Panc1 (cell line): ENCODE measurements around the gene ITM2A. TPM values are rescaled to one million over a fixed set of nuclear protein-coding genes. Genes with fewer than 3 reads are reported as not detected.

ENCODE experiments used
- ATAC-seq: fragments of 200-7000 bp; cut with Tn5 transposase; 2 replicates; pipeline ENCODE4 v1.9.1; 2020; ENCODE audit warnings: mild to moderate bottlenecking, moderate library complexity
- BruUV-seq: library from RNA; stranded (reverse); fragments of 400-500 nt; replicated peaks from 2 replicates; lab custom pipeline; 2021; lab: Mats Ljungman, UMichigan
- CTCF ChIA-PET: fragments of 300-600 bp; sonication (Branson Sonifier 250); formaldehyde crosslinking; loops from one replicate; lab custom pipeline; 2022; ENCODE audit warnings: antibody characterized with exemption; lab: Charles Lee
- POLR2A ChIA-PET: fragments of 300-600 bp; sonication (Branson Sonifier 250); formaldehyde crosslinking; loops from one replicate; lab custom pipeline; 2022; ENCODE audit warnings: antibody characterized with exemption; lab: Charles Lee
- DNase-seq: peaks from one replicate; pipeline ENCODE4 v3.0.0-alpha.2; 2010; ENCODE audit warnings: low read depth, low spot score
- H3K27ac ChIP-seq: 2 replicates; pipeline ENCODE4 v1.5.1; 2011; ENCODE audit warnings: mild to moderate bottlenecking, low read length, inconsistent platforms
- H3K27me3 ChIP-seq: fragments of 200-500 bp; sonication (Bioruptor generic); 2 replicates; pipeline ENCODE4 v1.6.0; 2014; ENCODE audit warnings: low read length, inconsistent platforms; ENCODE audit not compliant: control insufficient read depth, insufficient read depth
- H3K36me3 ChIP-seq: fragments of 200-500 bp; sonication (Bioruptor generic); 2 replicates; pipeline ENCODE4 v1.5.1; 2014; ENCODE audit warnings: inconsistent platforms, mild to moderate bottlenecking, low read length, moderate library complexity; ENCODE audit not compliant: control insufficient read depth, insufficient read depth
- H3K4me1 ChIP-seq: 2 replicates; pipeline ENCODE4 v1.5.1; 2011; ENCODE audit warnings: inconsistent platforms, mild to moderate bottlenecking, low read length, moderate library complexity; ENCODE audit not compliant: control insufficient read depth, insufficient read depth
- H3K4me3 ChIP-seq, 2 experiments: 2 replicates each; pipeline ENCODE4 v1.5.1; 2011 to 2012; ENCODE audit warnings: low read depth in 2 of 2, low read length in 2 of 2, mild to moderate bottlenecking in 2 of 2, inconsistent platforms in 1 of 2, moderate library complexity in 1 of 2
- H3K9me3 ChIP-seq: fragments of 200-500 bp; sonication (Bioruptor generic); 2 replicates; pipeline ENCODE4 v1.5.1; 2014; ENCODE audit warnings: low read depth, mild to moderate bottlenecking, inconsistent platforms, low read length, moderate library complexity; ENCODE audit not compliant: control insufficient read depth, insufficient read depth
- CTCF ChIP-seq: fragments of 450-650 bp; IDR thresholded peaks from 2 replicates; pipeline ENCODE4 v1.5.1; 2017; ENCODE audit warnings: mild to moderate bottlenecking
- POLR2AphosphoS5 ChIP-seq: IDR thresholded peaks from 2 replicates; pipeline ENCODE4 v1.6.1; 2012; ENCODE audit warnings: mild to moderate bottlenecking, low read depth, low read length, moderate library complexity
- SIN3A ChIP-seq: IDR thresholded peaks from 2 replicates; pipeline ENCODE4 v1.6.1; 2012; ENCODE audit warnings: low read depth, mild to moderate bottlenecking, low read length, moderate library complexity, borderline replicate concordance; ENCODE audit not compliant: insufficient read depth
- TCF7L2 ChIP-seq: IDR thresholded peaks from 2 replicates; pipeline ENCODE4 v1.6.1; 2011; ENCODE audit warnings: mild to moderate bottlenecking, low read depth, low read length, inconsistent platforms
- in situ Hi-C: cut with HindIII; loops from 2 replicates; pipeline ENCODE4 v1.10.0; 2016; ENCODE audit warnings: low sequenced_read_pairs, low pct_unique_long_range_greater_than_20kb
- intact Hi-C: fragments of 100-400 bp; cut with micrococcal nuclease; formaldehyde crosslinking; loops from one replicate; pipeline ENCODE4 v1.10.0; 2022; ENCODE audit not compliant: unreplicated experiment
- total RNA-seq: library from RNA; stranded (reverse); gene quantifications from one replicate; pipeline ENCODE4 v1.2.1, GENCODE V29; 2021; ENCODE audit not compliant: unreplicated experiment
- TF ChIP-seq, protein P1 (sequence below), 2 experiments: IDR thresholded peaks; 2 replicates each; pipeline ENCODE4 v1.6.1; 2011 to 2012; ENCODE audit warnings: low read depth in 2 of 2, control low read depth in 1 of 2, low read length in 1 of 2, mild to moderate bottlenecking in 1 of 2, moderate library complexity in 1 of 2; ENCODE audit not compliant: insufficient read depth in 1 of 2

Gene ITM2A
- total RNA-seq, 1 experiment from 2014 or later, result 0.49 TPM

- Histone ChIP-seq H3K4me1 (no peaks in the 10 kb centered on the region), H3K27ac (no peak overlapping the region), H3K9me3 (no peaks in the 10 kb centered on the region), H3K4me3 (peak overlapping the region; percentile 27 to 46), H3K27me3 (no peaks in the 10 kb centered on the region; the same call in 1 of the 2 replicates), H3K36me3 (no peaks in the 10 kb centered on the region)
- ATAC-seq, result no peak
- in situ Hi-C loops (no loop called here), intact Hi-C loops (no loop called here)
- TF ChIP-seq SIN3A, result no peak
- TF ChIP-seq, protein P1, sequence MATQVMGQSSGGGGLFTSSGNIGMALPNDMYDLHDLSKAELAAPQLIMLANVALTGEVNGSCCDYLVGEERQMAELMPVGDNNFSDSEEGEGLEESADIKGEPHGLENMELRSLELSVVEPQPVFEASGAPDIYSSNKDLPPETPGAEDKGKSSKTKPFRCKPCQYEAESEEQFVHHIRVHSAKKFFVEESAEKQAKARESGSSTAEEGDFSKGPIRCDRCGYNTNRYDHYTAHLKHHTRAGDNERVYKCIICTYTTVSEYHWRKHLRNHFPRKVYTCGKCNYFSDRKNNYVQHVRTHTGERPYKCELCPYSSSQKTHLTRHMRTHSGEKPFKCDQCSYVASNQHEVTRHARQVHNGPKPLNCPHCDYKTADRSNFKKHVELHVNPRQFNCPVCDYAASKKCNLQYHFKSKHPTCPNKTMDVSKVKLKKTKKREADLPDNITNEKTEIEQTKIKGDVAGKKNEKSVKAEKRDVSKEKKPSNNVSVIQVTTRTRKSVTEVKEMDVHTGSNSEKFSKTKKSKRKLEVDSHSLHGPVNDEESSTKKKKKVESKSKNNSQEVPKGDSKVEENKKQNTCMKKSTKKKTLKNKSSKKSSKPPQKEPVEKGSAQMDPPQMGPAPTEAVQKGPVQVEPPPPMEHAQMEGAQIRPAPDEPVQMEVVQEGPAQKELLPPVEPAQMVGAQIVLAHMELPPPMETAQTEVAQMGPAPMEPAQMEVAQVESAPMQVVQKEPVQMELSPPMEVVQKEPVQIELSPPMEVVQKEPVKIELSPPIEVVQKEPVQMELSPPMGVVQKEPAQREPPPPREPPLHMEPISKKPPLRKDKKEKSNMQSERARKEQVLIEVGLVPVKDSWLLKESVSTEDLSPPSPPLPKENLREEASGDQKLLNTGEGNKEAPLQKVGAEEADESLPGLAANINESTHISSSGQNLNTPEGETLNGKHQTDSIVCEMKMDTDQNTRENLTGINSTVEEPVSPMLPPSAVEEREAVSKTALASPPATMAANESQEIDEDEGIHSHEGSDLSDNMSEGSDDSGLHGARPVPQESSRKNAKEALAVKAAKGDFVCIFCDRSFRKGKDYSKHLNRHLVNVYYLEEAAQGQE (IDR thresholded peaks at IDR 0.05; ENCODE audit: insufficient read depth in 1 of 2, low read depth in 2 of 2, low read length in 1 of 2), result no peak
- TF ChIP-seq TCF7L2, result no peak
- no peak for TF ChIP-seq CTCF
- no peak for TF ChIP-seq POLR2AphosphoS5
- no peak for DNase-seq
- POLR2A ChIA-PET, result no interaction called here
- CTCF ChIA-PET, result no interaction called here
- BruUV-seq, result no TSS peak
Observed at GRCh38 chrX:79366556-79366872, 620 bp downstream of the ITM2A start.

DNA sequence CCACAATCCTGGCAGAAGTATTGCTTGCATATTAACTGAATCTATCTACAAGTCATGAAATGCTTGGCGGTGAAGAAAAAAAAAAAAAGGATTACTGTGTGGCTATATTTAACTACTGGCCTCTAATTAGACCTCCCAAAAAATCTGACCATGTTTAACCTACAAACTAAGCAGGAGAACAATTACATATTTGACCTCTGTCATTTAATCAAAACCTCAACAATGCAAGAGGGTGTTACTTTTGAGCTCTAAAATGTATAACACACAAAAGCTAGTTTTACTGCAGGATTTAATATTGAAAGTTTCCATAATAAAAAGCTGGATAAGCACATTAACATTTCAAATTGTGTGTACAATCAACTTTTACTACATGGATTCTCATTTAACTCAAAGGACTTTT is 1.5 kb downstream of the ITM2A start:
- TF ChIP-seq, protein P1 (IDR thresholded peaks at IDR 0.05; ENCODE audit: insufficient read depth in 1 of 2, low read depth in 2 of 2, low read length in 1 of 2), result no peak
- TF ChIP-seq CTCF, result no peak
- no peak for TF ChIP-seq POLR2AphosphoS5
- no peak for TF ChIP-seq SIN3A
- TF ChIP-seq TCF7L2, result no peak
- H3K4me1 ChIP-seq, result no peaks in the 10 kb centered on the region
- no peaks in the 10 kb centered on the region; the same call in 1 of the 2 replicates for H3K27me3 ChIP-seq
- no TSS peak for BruUV-seq
- DNase-seq (no peak), ATAC-seq (no peak)
- H3K36me3 ChIP-seq, result no peaks in the 10 kb centered on the region
- in situ Hi-C loops, result no loop called here
- ChIA-PET CTCF (no interaction called here), POLR2A (no interaction called here)
- H3K4me3 ChIP-seq, result no peak overlapping the region
- H3K9me3 ChIP-seq, result no peaks in the 10 kb centered on the region
- intact Hi-C loops, result no loop called here
- H3K27ac ChIP-seq, result no peak overlapping the region
